GM21367 (cell line): ENCODE measurements around the gene TMEM218.

ENCODE experiments used
- ATAC-seq: cut with Tn5 transposase; IDR thresholded peaks from one replicate; pipeline ENCODE4 v1.9.1; 2021; ENCODE audit not compliant: unreplicated experiment

TMEM218 gene

GRCh38 chr11:125076378-125076945 is 35.0 kb downstream of the TMEM218 start:
- ATAC-seq: no peak

GRCh38 chr11:125075900-125076317 is 35.5 kb downstream of the TMEM218 start:
- no peak for ATAC-seq

- no peak for ATAC-seq
Observed at GRCh38 chr11:125075242-125075625, 36.2 kb downstream of the TMEM218 start.

- no peak for ATAC-seq
Observed at GRCh38 chr11:125074511-125075241, 36.8 kb downstream of the TMEM218 start.

- no peak for ATAC-seq
Observed at GRCh38 chr11:125073616-125074483, 37.6 kb downstream of the TMEM218 start.

- no peak for ATAC-seq
Observed at GRCh38 chr11:125072961-125073590, 38.4 kb downstream of the TMEM218 start.

GRCh38 chr11:125072218-125072960 is 39.0 kb downstream of the TMEM218 start:
- peak; percentile 80 for ATAC-seq

- no peak for ATAC-seq
Observed at GRCh38 chr11:125071846-125072217, 39.6 kb downstream of the TMEM218 start.

- ATAC-seq: no peak
Observed at GRCh38 chr11:125071435-125071834, 40.0 kb downstream of the TMEM218 start.

- ATAC-seq: peak; percentile 68
Observed at GRCh38 chr11:125070699-125071254, 40.6 kb downstream of the TMEM218 start.

GRCh38 chr11:125069796-125070195 is 41.6 kb downstream of the TMEM218 start:
- no peak for ATAC-seq

- ATAC-seq: no peak
Observed at GRCh38 chr11:125069008-125069407, 42.4 kb downstream of the TMEM218 start.

GRCh38 chr11:125068368-125068767 is 43.1 kb downstream of the TMEM218 start:
- ATAC-seq: no peak

GRCh38 chr11:125064070-125064469 is 47.4 kb downstream of the TMEM218 start:
- ATAC-seq: no peak

GRCh38 chr11:125063429-125064043 is 47.9 kb downstream of the TMEM218 start:
- peak; percentile 9 for ATAC-seq

- ATAC-seq: peak; percentile 94
Observed at GRCh38 chr11:125062931-125063428, 48.4 kb downstream of the TMEM218 start, which contains the start of gene SLC37A2. Gene SLC37A2, plus strand, starts transcription at chr11:125063305. Its CDS starts 63 bp downstream, at chr11:125063368.

- ATAC-seq: no peak
Observed at GRCh38 chr11:125062218-125062930, 49.1 kb downstream of the TMEM218 start.

GRCh38 chr11:125061281-125061680 is 50.1 kb downstream of the TMEM218 start:
- no peak for ATAC-seq

- ATAC-seq: no peak
Observed at GRCh38 chr11:125057693-125058016, 53.8 kb downstream of the TMEM218 start.
